Gastrocnemius medialis (tissue), 4 donors: ENCODE results near the gene STRIT1. TPM values are rescaled to one million over a fixed set of nuclear protein-coding genes. Genes with fewer than 3 reads are reported as not detected.

Experiments
- ATAC-seq, 2 donors: fragments of 150-250 bp; one replicate each; pipeline ENCODE4 v1.9.1; 2016
- DNase-seq, 2 donors: peaks; one replicate each; pipeline ENCODE4 v3.0.0-alpha.2; 2019
- H3K27ac ChIP-seq, 4 donors: fragments of 200-600 bp; sonication (generic); 1 replicate in 1 of 4; 2 replicates in 3 of 4; pipeline ENCODE4 v1.5.1; 2016 to 2018; ENCODE audit warnings: mild to moderate bottlenecking in 2 of 4, moderate library complexity in 1 of 4
- H3K27me3 ChIP-seq, 3 donors: fragments of 200-600 bp; sonication (generic) in 2 of 3; 1 replicate in 1 of 3; 2 replicates in 2 of 3; pipeline versions ENCODE4 v1.5.1 to v1.6.0; 2016 to 2019; ENCODE audit warnings: mild to moderate bottlenecking in 1 of 3, moderate library complexity in 1 of 3
- H3K36me3 ChIP-seq, 2 donors: fragments of 200-600 bp; sonication (generic) in 1 of 2; one replicate each; pipeline ENCODE4 v1.5.1; 2017 to 2018
- H3K4me1 ChIP-seq, 2 donors: fragments of 200-600 bp; sonication (generic) in 1 of 2; one replicate each; pipeline ENCODE4 v1.5.1; 2016 to 2017; ENCODE audit warnings: mild to moderate bottlenecking in 2 of 2
- H3K4me3 ChIP-seq, 4 donors: fragments of 200-600 bp; sonication (generic) in 3 of 4; 1 replicate in 1 of 4; 2 replicates in 3 of 4; pipeline ENCODE4 v1.5.1; 2016 to 2019; ENCODE audit warnings: mild to moderate bottlenecking in 2 of 4
- H3K9me3 ChIP-seq, 3 donors: fragments of 200-600 bp; sonication (generic) in 2 of 3; 1 replicate in 1 of 3; 2 replicates in 2 of 3; pipeline ENCODE4 v1.5.1; 2016 to 2019
- POLR2A ChIP-seq, 2 donors: fragments of 450-650 bp; IDR thresholded peaks; one replicate each; pipeline ENCODE4 v1.6.1; 2017; ENCODE audit warnings: antibody characterized with exemption in 2 of 2, mild to moderate bottlenecking in 2 of 2, moderate library complexity in 2 of 2
- in situ Hi-C, 4 donors: fragments of 200-750 bp; cut with MboI; loops; one replicate each; pipeline versions ENCODE4 v1.15.0 to v1.8.0; 2017; ENCODE audit warnings: low sequenced_read_pairs in 4 of 4
- intact Hi-C: fragments of 100-400 bp; cut with DNase I; formaldehyde crosslinking; loops from one replicate; pipeline ENCODE4 v1.15.1; 2023; ENCODE audit warnings: low total_unique reads
- total RNA-seq, 4 donors: library from RNA; depleted of rRNA; stranded (reverse); fragments of >200 nt; gene quantifications; one replicate each; pipeline versions ENCODE4 v1.1.0 to v1.2.3, GENCODE V29; 2016
- TF ChIP-seq, protein P1 (sequence below), 5 experiments: fragments of 450-650 bp in 3 of 5; fragments of 200-600 bp in 2 of 5; sonication (generic) in 2 of 5; IDR thresholded peaks in 4 of 5; conservative IDR thresholded peaks in 1 of 5; 1 replicate in 4 of 5; 2 replicates in 1 of 5; pipeline ENCODE4 v1.5.1; 2016 to 2019; ENCODE audit warnings: antibody characterized with exemption in 5 of 5, mild to moderate bottlenecking in 3 of 5, moderate library complexity in 3 of 5

Gene STRIT1
- 1,000 to 10,000 TPM in 3 of 4 donors, 100 to 1,000 TPM in 1; 507 to 2,272 (median 1,180) TPM for total RNA-seq

DNA sequence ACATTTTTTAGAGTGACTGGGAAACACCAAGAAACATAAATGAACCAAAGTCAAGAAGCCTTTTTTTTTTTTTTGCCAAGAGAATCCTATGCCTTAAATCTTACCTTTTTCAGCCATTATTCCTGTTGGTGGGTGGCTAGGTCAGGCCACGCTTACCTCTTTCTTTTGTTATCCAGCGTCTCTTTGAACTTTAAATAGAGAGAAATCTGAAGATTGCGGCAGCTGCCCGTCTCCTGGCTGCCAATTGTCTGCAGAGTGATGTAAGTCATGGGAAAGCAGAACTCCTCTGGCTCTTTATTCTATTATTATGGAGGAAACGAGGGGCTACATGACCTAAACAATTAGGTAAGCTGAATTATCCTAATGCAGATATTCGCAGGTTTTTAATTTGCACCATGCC, at the start of gene STRIT1:
Gene STRIT1, minus strand, starts transcription at position 168 of the 400 bp plus-strand sequence.
- Histone ChIP-seq H3K36me3 (peaks cover 0 to 5% of the 10 kb centered on the region in 2 donors), H3K4me3 (peak within 1 kb of the TSS; percentile 41 to 62 (median 50)), H3K27me3 (no peaks in the 10 kb centered on the region), H3K27ac (peak within 1 kb of the TSS; percentile 79 to 91 (median 86)), H3K4me1 (peaks cover 0 to 5% of the 10 kb centered on the region in 2 donors), H3K9me3 (no peaks in the 10 kb centered on the region)
- in situ Hi-C loops, result no loop called here
- peak; percentile 71 to 77 for ATAC-seq
- intact Hi-C loops, result loop anchor here (5.0 kb wide), 1 partner anchor 101 kb away; no protein-coding TSS in a partner anchor
- peak; percentile 35 to 61 for DNase-seq
- peak in 1 of 2 donors; percentile 56 for TF ChIP-seq POLR2A (IDR thresholded peaks at IDR 0.05)
- TF ChIP-seq, protein P1, sequence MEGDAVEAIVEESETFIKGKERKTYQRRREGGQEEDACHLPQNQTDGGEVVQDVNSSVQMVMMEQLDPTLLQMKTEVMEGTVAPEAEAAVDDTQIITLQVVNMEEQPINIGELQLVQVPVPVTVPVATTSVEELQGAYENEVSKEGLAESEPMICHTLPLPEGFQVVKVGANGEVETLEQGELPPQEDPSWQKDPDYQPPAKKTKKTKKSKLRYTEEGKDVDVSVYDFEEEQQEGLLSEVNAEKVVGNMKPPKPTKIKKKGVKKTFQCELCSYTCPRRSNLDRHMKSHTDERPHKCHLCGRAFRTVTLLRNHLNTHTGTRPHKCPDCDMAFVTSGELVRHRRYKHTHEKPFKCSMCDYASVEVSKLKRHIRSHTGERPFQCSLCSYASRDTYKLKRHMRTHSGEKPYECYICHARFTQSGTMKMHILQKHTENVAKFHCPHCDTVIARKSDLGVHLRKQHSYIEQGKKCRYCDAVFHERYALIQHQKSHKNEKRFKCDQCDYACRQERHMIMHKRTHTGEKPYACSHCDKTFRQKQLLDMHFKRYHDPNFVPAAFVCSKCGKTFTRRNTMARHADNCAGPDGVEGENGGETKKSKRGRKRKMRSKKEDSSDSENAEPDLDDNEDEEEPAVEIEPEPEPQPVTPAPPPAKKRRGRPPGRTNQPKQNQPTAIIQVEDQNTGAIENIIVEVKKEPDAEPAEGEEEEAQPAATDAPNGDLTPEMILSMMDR (IDR thresholded peaks at IDR 0.05 in 4 of 5, conservative IDR thresholded peaks at IDR 0.05 in 1 of 5), result no peak

DNA sequence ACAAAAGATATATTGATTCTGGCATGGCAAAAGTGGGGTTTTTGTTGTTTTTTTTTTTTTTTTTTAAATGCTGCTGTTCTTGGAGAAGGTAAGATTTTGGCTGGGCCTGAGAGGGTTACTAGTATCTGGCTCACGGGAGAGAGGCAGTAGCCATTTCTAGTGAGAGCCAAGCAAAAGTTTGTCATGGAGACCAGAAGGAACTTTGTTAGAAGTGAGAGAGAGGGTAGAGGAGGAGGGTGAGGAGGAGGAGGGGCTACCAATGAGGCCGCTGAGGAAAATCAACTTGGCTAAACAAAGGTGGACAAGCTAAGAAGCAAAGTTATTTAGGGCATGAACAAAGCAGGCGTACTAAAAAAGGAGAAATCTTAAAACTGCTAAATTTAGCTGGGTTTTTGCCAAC, 48.9 kb upstream of the STRIT1 start:
- Histone ChIP-seq H3K27ac (no peak overlapping the region), H3K4me3 (no peak overlapping the region), H3K27me3 (no peaks in the 10 kb centered on the region), H3K4me1 (no peaks in the 10 kb centered on the region), H3K36me3 (no peaks in the 10 kb centered on the region), H3K9me3 (no peaks in the 10 kb centered on the region)
- ATAC-seq, result no peak
- no peak for TF ChIP-seq POLR2A (IDR thresholded peaks at IDR 0.05)
- TF ChIP-seq, protein P1 (IDR thresholded peaks at IDR 0.05 in 4 of 5, conservative IDR thresholded peaks at IDR 0.05 in 1 of 5), result no peak
- in situ Hi-C loops (loop anchor here in 3 of 4 donors (25.0 kb wide), 2 partner anchors 380 to 1005 kb away; no protein-coding TSS in a partner anchor), intact Hi-C loops (no loop called here)
- no peak for DNase-seq

DNA sequence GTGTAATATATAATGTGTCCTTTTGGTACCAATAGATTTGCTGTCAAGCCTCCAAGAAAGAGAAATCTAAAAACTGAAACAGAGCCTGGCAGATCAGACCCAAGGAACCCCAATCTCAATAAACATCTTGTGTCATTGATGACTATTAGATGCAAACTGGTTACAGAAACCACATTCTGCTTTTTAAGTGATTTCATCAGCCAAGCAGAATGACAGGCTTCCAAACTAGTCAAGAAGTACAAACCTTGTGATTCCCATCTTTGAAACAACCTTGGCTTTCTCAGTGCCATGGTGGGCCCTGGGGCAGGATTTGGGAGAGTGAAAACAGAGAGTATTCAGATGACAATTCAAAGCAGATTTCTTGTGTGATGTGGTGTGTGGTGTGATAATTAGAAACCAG, 45.6 kb upstream of the STRIT1 start:
- Histone ChIP-seq H3K9me3 (no peaks in the 10 kb centered on the region), H3K27ac (no peak overlapping the region), H3K4me1 (no peaks in the 10 kb centered on the region), H3K36me3 (no peaks in the 10 kb centered on the region), H3K4me3 (no peak overlapping the region), H3K27me3 (no peaks in the 10 kb centered on the region)
- intact Hi-C loops, result no loop called here
- ATAC-seq (no peak), DNase-seq (no peak)
- in situ Hi-C loops, result loop anchor here in 3 of 4 donors (25.0 kb wide), 2 partner anchors 377 to 1002 kb away; no protein-coding TSS in a partner anchor
- no peak for TF ChIP-seq POLR2A (IDR thresholded peaks at IDR 0.05)
- TF ChIP-seq, protein P1 (IDR thresholded peaks at IDR 0.05 in 4 of 5, conservative IDR thresholded peaks at IDR 0.05 in 1 of 5), result no peak

DNA sequence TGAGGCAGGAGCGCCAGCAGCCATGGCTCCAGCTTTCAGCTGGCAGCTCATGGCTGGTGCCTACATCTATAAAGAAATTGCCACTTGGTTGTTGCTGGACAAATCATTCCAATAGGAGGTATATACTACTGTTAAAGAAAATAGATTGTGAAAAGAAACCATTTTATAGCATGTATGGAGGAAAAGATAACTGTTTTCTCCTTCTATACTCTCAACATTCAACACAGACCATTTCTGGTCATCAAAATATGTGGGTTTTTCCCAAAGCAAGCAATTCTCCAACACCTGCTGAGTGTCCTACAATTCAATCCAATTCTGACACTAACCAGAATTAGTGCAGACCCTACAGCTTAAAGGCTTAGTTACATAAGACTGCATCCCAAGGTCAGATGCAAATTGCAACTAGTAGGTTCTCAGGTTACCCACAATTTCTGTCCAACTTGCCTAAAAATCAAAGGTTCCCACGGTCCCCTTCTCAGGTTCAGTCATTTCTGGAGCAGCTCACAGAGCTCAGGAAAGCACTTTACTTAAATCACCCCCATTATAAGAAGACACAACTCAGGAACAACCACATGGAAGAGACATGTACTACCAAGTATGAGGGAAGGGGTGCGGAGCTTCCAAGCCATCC, 42.4 kb upstream of the STRIT1 start:
- Histone ChIP-seq H3K36me3 (no peaks in the 10 kb centered on the region), H3K9me3 (no peaks in the 10 kb centered on the region), H3K4me1 (no peaks in the 10 kb centered on the region), H3K27me3 (no peaks in the 10 kb centered on the region), H3K27ac (no peak overlapping the region), H3K4me3 (no peak overlapping the region)
- TF ChIP-seq, protein P1 (IDR thresholded peaks at IDR 0.05 in 4 of 5, conservative IDR thresholded peaks at IDR 0.05 in 1 of 5), result no peak
- no peak for TF ChIP-seq POLR2A (IDR thresholded peaks at IDR 0.05)
- in situ Hi-C loops, result loop anchor here in 3 of 4 donors (25.0 kb wide), 2 partner anchors 374 to 999 kb away; no protein-coding TSS in a partner anchor
- no peak for DNase-seq
- no peak for ATAC-seq
- intact Hi-C loops, result no loop called here
